Uterus (tissue), 2 donors: Measurements from ENCODE around the gene SIAE.

ENCODE experiments used
- POLR2A ChIP-seq, 2 donors: fragments of 450-650 bp; IDR thresholded peaks; one replicate each; pipeline ENCODE4 v1.6.1; 2016; ENCODE audit warnings: antibody characterized with exemption in 2 of 2, mild to moderate bottlenecking in 1 of 2, moderate library complexity in 1 of 2
- TF ChIP-seq, protein P1 (sequence below), 4 experiments: fragments of 200-600 bp in 2 of 4; fragments of 450-650 bp in 2 of 4; sonication (generic) in 2 of 4; IDR thresholded peaks; one replicate each; pipeline ENCODE4 v1.5.1; 2016 to 2019; ENCODE audit warnings: antibody characterized with exemption in 4 of 4, mild to moderate bottlenecking in 2 of 4, moderate library complexity in 1 of 4

DNA sequence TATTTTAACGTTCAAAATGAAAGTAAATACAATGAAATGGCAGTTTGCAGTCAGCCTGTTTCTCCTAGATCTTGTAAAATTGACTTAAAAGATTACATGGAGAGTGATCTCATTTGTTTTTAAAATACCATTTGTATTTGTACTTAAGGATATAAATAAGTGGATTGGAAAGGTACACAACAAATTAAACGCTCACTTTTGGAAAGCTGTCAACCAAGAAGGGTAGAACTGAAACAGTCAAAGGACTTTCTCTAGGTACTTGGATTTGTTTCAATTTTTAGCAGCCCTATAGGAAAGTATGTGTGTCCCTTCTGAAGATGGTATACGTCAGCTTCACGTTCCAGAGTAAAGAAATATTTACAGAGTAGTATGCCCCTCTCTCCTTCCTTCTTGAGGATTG, 43.6 kb downstream of the SIAE start:
- TF ChIP-seq, protein P1, sequence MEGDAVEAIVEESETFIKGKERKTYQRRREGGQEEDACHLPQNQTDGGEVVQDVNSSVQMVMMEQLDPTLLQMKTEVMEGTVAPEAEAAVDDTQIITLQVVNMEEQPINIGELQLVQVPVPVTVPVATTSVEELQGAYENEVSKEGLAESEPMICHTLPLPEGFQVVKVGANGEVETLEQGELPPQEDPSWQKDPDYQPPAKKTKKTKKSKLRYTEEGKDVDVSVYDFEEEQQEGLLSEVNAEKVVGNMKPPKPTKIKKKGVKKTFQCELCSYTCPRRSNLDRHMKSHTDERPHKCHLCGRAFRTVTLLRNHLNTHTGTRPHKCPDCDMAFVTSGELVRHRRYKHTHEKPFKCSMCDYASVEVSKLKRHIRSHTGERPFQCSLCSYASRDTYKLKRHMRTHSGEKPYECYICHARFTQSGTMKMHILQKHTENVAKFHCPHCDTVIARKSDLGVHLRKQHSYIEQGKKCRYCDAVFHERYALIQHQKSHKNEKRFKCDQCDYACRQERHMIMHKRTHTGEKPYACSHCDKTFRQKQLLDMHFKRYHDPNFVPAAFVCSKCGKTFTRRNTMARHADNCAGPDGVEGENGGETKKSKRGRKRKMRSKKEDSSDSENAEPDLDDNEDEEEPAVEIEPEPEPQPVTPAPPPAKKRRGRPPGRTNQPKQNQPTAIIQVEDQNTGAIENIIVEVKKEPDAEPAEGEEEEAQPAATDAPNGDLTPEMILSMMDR (IDR thresholded peaks at IDR 0.05), result no peak
- no peak for TF ChIP-seq POLR2A (IDR thresholded peaks at IDR 0.05)
